Activated CD4-positive, alpha-beta T cell treated with anti-CD3 and anti-CD28 coated beads, Interleukin-2, amount 50 U/mL, for 16 hours (primary cell): ENCODE results near the gene ZNF618.

Source experiments
- DNase-seq: peaks from one replicate; pipeline ENCODE4 v3.0.0-alpha.2; 2020

Gene ZNF618

DNA sequence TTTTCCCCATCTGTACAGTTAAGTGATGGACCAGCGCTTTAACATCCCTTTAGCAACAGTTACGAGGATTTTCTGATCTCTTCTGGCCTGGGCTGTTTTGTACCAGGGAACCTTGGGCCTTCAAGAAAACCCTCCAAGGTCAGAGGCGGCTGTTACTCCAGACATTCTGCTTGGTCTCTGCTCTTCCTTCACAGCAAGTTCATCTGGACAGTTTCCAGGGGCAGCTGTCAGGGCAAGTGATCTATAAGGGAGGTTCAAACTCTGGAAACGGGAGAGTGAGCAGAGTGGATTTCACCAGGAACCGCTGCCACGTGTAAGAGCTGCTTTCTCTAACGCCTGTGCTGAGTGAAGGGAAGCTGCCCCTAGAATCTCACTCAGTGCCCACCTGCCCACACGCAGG is 36.7 kb downstream of the ZNF618 start:
- DNase-seq = no peak

DNA sequence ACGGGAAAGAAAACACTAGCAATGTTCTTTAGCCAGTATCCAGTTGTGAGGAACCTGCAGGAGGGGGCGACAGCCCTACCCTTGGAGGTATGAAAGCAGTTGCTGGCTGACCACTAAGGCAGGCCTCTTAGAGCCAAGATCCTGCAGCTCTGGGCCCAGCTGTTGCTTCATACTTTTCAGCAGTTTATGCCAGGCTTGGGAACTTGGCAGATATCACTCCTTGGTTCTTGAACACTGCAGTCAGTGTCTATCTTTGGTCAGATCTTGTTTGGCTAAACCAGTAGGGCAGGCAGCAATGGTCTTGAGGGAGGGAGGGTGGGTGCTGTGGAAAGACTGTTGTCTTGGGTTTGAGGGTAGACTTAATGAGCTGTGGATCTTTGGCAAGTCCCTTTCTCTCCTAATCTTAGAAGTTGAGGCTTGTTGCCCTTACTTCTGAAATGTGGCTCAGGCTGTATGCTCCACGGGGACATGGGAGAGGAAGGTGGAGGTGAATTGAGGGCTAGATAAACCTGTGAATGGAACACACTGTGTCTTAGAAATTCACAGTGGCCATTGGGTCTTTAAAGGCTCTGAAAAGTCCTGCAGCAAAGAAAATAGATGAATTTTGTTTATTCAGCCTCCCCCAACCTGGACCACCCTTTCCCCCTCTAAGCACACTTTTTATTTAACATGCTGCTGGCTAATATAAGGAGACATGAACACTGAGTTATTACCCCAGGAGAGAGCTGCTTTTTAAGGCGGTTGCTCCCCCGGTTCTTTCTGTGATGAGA is 37.5 kb downstream of the ZNF618 start:
- DNase-seq = no peak

DNA sequence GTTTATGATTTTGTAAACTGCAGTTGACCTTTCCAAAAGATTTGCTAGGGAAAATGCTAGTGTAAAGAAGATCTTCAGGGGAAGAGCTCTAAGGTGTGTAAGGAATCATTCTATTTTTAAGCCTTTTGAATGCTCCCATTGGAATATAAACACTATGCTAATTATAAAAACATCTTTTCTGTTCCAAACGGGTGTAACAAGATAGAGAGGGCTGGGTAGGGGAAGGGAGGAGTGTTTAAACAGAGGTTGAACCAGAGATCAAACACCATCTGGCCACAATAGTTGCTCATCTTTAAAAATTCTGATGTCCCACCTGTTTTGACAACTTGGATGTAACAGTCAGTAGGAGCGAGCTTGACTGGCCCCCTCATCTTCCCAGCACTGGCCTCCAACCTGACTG is 38.4 kb downstream of the ZNF618 start:
- DNase-seq = no peak

DNA sequence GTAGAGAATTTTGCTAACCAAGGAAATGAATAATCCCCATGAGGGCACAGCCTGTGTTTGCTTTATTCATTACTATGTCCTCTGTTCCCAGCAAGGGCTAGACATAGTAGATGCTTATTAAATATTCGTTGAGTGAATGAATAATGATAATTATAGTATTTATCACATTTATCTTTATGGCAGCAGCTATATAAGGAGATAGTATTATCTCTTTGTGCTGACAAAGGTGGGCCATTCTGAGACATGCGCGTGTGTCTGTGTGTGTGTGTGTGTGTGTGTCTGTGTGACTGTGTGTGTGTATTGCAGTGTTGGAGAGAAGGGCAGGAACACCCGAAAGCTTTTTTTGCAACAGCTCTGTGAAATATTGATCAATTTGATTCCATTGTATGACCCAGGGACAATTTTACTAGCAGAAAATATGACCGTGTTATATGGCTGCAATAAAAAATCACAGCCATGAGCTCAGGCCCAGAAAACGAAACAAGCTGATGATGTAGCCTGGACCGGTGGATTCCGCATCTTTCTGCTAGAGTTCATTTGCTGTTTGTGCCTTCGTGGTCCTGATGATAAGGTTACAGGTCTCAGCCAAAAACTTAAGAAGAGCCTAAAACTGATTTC is 39.8 kb downstream of the ZNF618 start:
- no peak for DNase-seq

DNA sequence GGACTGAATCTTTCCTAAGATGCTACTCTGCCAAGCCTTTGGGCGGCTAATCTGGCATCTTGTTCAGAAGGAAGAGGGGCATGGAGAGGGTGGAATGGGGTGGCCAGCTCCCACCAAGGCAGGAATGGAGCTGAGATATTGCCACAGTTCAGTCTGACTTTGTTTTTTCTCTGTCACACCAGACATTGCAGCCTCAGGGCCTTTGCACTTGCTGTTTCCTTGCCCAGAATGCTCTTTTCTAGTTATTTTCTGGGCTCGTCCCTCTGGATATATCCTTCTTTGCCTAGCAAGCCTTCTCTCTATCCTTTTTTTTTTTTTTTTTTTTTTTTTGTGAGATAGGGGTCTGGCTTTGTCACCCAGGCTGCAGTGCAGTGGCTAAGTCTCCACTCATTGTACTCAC is 40.8 kb downstream of the ZNF618 start:
- no peak for DNase-seq

DNA sequence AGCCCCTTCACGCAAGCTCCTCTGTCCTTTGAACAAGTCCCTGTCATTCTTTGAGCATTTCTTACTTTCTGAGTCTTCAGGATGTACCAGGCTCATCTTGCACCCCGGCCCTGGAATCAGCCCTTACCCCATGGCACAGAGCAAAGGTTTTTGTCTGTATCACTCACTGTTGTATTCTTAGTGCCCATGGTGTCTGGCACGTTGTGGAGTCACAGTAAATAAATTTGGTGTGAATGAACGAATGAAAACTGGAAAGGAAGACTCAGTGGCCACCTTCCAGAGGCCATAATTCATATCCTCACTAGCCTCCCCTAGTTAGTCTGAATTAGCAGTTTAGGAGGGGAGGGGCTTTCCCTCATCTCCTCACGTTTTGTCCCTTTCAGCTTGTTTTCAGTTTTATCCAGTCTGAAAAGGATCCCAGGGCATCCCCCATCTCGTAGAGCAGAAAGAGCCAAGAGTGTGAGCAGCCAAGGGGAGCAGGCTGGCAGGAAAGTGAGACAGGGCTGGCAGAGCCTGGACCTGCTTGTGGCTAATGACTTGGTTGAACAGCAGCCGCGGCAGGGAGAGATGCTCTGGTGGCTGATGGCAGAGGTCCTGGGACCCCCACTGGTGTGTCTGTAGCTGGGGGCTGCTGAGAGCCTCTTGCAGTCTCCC is 42.7 kb downstream of the ZNF618 start:
- no peak for DNase-seq

DNA sequence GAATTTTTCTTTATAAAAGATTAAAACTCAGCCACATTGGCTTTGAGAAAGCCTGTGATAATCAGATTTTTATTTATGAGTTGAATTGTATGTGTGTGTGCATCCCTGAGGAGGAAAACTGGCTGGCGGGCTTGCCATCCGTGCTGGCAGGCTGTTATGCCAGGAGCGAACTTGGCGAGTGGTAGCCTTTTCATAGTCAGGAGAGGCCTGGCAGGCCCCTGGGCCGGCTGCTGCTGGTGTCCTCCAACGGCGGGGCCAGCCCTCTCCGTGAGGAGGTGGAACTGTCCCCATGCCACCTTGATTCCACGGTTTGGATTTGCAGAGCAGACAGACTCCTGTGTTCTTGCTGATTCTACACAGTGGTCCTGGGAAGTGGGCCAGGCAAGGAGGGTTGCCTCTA is 43.3 kb downstream of the ZNF618 start:
- DNase-seq = no peak

DNA sequence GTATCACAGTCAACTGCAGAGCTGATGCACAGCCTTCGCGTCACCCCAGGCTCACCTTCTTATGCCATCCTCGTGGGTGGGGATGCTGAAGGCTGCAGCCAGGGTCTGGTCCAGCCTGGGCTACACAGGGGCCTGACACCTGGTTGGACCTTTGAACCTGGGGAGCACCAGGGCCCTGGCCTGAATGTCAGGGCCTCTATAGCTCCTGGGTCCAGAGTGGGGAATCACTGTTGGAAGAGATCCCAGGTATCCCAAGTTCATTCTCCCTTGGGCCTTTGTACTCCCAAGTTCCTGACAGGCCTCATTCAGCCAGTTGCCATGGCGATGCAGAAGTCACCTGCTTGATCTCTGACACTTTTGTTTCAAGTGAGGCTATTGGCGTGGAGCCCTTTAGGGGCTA is 43.8 kb downstream of the ZNF618 start:
- DNase-seq = no peak

DNA sequence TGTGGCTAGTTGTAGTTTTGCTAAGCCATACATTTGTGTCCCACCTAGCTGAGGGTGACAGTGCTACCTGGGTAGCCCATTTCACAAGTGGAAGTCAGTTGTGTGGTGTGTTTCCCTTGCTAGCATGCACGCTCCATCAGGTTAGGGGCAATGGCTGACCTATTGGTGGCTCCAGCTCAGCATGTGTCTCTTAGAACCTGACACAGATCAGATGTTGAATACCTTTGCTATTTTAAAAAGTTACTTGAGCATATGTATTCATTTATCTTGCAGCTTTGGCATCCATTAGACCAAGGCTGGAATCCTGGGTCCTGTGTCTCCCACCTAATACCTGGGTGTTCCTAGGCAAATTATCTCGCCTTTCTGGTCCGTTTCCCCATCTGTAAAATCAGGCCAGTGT is 44.8 kb downstream of the ZNF618 start:
- DNase-seq = no peak

DNA sequence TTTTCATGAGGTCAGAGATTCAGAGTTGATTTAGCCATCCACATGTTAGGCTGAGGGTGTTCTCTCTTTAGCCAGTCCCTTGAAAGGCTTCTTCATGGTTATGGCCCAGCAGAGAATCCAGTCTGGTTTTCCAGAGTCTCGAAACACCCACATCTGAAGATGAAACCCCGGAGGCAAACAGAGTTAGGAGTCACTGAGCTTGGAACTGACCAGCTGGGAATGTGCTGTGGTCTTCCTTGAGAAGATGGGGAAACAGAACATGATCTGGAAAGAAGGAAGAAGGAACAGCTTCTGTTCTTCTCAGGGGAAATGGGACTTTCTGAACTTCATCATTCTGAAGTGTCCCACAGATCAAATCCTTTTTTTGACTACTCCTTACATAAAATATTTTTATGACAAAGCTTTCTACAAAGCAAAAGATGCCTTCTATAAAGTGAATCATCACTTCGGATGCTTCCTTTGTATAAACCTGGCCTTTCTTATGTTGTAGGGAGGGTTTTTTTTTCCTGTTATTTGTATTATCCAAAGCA is 45.4 kb downstream of the ZNF618 start:
- no peak for DNase-seq

DNA sequence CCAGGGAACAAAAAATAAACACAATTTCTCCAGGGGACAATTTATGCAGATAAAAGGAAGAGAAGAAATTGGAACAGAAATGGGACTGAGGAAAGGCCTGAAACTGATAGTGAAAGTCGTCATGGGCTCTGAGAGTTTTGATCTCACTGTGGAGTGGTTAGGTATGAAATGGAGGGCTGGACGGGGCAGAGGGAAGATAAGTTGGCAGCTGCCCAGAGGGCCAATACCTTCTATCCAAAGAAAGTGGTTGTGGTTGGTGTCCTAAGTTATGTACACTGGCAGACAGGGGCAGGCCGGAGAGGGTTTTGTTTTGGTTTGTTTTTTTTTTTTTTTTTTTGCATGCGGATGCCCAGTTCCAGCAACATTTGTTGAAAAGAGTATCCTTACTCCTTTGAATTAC is 46.1 kb downstream of the ZNF618 start:
- DNase-seq = no peak

DNA sequence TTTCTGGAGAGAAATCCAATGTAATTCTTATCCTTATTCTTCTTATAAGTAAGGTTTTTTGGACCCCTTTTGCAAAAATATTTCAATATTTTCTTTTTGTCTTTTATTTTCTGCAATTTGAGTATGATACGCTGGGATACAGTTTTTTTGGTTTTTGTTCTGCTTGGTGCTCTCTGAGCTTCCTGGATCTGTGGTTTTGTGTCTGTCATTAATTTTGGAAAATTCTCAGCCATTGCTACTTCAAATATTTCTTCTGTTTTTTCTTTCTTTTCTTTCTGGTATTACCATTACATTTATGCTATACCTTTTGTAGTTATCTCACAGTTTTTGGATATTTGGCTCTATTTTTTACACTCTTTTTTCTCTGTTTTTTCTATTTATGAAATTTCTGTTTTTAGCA is 50.1 kb downstream of the ZNF618 start:
- no peak for DNase-seq

DNA sequence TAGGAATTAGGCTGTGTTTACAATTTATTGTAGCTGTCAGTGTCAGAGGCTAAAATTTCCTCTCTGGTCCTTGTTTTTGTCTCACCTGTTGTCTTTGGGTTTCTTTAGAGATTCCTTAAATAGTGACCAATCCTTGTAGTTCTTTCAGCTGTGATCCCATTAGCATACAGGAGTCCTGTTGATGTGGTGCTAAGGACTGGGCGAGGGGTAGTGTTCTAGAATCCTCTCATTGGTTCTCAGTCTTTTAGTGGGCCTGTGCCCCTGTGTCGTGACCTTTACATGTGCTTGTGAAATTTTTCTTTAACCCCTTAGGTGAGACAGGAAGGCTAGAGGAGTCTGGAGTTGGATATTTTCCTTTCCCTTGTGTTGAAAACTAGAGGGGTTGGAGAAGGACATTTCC is 51.2 kb downstream of the ZNF618 start:
- no peak for DNase-seq

DNA sequence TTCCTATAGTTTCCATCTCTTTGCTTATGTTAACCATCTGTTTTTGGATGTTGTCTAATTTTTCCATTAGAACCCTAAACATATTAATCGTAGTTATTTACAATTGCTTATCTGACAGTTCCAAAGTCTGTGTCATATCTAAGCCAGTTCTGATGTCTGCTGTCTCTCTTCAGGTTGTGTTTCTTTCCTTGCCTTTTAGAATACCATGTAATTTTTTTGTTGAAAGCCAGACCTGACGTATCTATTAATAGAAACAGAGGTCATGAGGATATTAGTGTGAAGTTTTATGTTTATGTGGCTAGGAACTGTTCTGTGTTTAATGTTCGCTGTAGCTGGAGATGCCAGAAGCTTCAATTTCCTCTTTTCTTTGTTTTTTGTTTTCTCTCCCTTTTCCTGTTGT is 52.2 kb downstream of the ZNF618 start:
- DNase-seq = no peak

DNA sequence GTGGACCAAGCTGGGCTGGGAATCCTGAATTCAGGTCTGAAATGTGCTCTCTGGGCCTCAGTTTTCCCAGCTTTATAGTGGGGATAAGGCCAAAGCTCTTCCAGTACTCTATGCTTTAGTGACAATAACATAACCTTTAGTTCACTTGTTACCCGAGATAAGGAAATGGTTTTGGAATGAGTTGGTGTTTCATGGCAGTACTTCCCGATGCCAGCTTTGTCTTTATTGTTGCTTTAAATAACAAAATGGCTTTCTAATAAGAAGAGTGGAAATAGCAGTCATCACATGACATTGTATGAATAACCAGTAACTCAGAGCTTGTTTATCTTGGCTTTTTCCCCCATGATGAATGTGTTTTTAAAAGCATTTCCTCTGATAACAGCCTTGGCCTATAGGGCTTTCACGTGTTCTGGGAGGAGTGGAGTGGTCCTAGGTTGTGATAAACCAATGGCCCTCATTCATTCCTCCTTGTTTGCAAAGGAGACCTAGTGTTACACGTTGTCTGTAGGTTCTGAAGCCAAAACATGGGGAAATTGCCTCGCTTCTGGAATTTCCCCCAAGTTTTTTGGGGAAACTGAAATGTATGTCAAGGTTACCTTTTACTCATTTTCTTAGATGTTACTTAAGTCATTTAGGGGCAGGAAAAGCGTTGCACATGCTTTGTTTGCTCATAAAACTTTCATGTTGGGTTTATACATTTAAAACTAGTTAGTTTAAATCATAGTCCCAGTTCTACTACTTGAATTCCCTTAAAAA is 53.7 kb downstream of the ZNF618 start:
- no peak for DNase-seq

DNA sequence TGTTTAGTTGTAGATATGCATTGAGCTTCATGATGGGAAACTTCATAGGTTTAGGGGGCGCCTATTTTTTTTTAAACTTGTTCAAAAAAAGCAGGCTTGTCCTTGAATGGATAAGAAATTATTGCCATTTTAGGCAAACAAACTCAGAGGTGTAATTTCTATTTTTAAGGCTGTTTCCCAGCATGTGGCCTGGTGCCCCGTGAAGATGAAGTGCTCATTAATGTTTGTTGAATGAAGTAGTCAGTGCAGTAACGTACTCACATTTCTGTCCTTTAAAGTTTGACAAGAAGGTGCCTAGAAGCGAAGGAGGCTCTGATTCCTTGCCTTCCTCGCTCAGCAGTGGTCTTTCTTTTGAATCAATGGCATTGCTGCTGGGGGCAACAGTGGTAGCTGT is 54.3 kb downstream of the ZNF618 start:
- no peak for DNase-seq

DNA sequence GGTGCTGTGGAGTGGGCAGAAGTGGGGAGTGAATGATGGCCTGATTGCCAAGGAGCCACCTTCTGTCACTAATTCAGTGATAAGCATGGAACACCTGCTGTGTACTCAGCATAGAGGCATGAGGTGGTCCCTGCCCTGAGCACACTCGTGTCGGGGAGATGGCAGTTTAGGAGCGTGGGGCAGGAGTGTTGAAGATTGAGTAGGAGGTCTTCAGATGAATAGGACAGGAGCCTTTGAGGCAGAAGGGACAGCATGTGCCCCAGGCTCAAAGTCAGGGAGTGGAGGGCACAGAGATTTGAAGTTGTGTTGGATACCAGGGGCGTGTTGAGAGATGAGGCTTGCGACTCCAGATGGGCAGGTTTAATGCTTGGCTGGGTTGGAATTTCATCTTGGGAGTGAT is 55.0 kb downstream of the ZNF618 start:
- DNase-seq = no peak

DNA sequence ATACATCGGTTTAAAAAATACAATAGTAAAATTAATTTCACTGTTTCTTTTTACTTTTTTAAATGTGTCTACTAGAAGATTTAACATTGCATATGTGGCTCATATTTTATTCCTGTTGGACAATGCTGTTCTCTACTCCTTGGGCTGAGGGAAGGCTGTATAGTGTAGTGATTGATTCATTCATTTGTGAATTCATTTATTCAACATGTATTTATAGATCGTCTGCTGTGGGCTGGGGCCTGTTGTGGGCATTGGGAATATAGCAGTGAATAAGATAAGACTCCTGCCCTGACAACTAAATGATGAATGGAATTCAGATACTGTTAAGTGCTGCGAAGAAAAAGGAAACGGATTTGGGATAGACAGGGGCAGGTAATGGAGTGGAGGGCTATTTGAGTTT is 55.7 kb downstream of the ZNF618 start:
- no peak for DNase-seq

DNA sequence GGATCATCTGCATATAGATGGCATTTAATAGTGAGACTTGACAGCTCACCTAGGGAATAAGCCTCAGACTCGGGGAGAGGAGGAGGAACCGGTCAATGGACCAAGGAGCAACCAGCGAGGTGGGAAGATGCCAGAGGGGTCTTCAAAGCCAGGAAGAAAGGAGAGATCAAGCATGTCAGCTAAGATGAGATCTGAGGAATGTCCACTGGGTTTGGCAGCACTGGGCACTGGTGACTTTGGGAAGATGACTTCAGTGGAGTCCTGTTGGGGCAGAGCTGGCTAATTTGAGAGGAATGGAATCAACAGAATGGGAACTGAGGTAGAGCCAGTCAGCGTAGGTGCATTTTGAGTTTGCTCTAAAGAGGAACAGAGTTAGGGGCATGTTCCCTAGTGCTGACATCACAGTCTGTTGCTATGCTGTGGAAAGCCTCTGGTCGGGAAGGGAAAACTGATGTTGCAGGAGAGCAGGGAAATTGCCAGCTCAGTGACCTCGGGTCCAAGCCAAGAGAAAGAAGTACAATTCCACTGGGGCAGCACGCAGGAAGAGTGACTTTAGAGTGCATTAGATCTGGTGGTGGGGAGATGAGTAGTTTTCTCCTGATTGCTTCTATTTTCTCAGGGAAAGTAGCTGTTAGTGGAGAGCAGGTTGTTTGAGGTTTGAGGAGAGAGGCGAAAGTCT is 56.9 kb downstream of the ZNF618 start:
- no peak for DNase-seq

DNA sequence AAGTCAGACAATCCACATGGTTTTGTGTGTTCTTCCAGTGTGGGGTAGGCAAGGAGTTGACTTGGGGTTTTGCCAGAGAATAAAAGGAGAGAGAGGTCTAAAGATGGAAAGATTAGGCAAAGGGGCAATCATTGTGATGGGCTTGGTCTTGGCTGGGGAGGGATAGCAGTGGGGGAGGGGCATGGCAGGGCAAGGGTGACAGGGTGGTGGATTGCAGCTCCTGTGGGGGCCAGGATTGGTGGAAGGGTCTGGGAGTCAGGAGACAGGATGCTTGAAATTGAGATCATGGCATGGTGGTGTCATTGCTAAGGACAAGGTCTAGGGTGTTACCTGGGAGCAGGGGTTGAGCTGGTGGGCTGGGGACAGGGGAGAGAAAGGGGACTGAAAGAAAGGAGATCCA is 57.6 kb downstream of the ZNF618 start:
- no peak for DNase-seq

DNA sequence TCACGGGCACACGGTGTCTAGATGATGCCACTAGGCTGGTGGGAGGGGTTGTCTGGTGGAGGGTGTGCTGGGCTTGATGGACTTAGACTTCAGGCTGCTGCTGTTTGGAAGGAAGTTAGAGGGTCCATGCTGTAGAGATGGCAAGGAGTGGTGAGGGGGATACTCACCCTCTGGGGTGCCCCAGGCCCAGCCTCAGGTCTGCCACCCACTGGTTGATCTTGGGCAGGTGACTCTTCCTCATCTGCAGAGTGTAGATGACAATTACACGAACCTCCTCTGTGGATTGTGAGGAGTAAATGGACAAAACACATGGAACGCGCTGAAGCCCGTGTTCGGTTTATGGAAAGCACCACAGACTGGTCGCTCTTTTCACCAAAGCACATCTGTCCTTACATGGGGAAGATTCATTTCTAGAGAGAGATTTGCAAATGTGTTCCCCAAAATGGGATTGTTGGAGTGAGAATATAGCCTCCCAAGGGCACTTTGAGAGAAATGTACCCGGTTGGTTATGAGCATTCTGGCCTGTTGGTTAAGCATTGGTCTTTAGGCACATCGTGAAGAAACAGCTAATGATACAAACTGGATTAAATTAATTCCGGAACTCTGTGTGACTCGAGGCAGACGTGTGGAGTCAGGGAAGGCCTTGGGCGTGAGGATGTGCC is 58.2 kb downstream of the ZNF618 start:
- DNase-seq = no peak
